Activated naive CD4-positive, alpha-beta T cell treated with anti-CD3 and anti-CD28 coated beads, Interleukin-2, amount 10 ng/mL, durations not matched to agents 7 days and 5 days (primary cell): Measurements from ENCODE around the gene PLPP1.
"Not testable (repeated sequence)": the region's sequence is repeated elsewhere in the genome, so short reads cannot be mapped to it uniquely, and the experiment has no call there.

Source experiments
- CTCF ChIA-PET: fragments of 350-600 bp; sonication (Branson Sonifier 250); formaldehyde crosslinking; loops from one replicate; lab custom pipeline; 2021; ENCODE audit warnings: antibody characterized with exemption; lab: Charles Lee
- DNase-seq: peaks from one replicate; pipeline ENCODE4 v3.0.0-alpha.2; 2020
- H3K27ac Mint-ChIP-seq: one replicate; pipeline ENCODE4 v1.8.0; 2021; ENCODE audit warnings: mild to moderate bottlenecking, moderate library complexity, mixed read lengths
- H3K27me3 Mint-ChIP-seq: one replicate; pipeline ENCODE4 v1.8.0; 2021; ENCODE audit warnings: mild to moderate bottlenecking, mixed read lengths
- H3K36me3 Mint-ChIP-seq: one replicate; pipeline ENCODE4 v1.8.0; 2021; ENCODE audit warnings: mixed read lengths
- H3K4me1 Mint-ChIP-seq: one replicate; pipeline ENCODE4 v1.8.0; 2021; ENCODE audit warnings: mixed read lengths
- H3K4me3 Mint-ChIP-seq: one replicate; pipeline ENCODE4 v1.8.0; 2021; ENCODE audit warnings: mild to moderate bottlenecking, moderate library complexity, mixed read lengths
- H3K9me3 Mint-ChIP-seq: one replicate; pipeline ENCODE4 v1.8.0; 2021; ENCODE audit warnings: mixed read lengths

PLPP1 gene

DNA sequence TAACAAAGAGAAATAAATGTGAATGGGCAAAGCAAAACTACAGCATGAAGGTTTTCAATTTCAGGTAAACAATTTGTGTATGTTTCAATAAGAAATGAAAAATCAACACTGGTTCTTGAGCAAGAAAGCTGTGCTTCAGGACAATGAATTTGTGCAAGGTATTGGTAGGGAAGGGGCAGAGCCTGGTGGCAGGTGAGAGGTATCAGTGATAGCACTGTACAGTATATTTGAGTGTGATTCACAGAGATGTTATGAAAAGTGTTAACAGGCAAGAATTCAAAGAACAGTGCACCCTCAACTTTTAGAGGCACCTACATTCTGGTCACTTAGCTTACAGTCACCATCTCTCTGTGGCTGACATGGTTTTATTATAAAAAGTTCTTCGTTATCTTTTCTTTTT is 25.7 kb downstream of the PLPP1 start:
- CTCF ChIA-PET: interaction anchor here (1.2 kb wide), 1 partner anchor 182 kb away, joined by 3 read pairs; no protein-coding TSS in a partner anchor
- no peak for DNase-seq
- Mint-ChIP-seq H3K27ac (no peak overlapping the region), H3K4me1 (peaks cover 17% of the 10 kb centered on the region), H3K9me3 (no peaks in the 10 kb centered on the region), H3K4me3 (no peak overlapping the region), H3K36me3 (peaks cover 4% of the 10 kb centered on the region), H3K27me3 (no peaks in the 10 kb centered on the region)

DNA sequence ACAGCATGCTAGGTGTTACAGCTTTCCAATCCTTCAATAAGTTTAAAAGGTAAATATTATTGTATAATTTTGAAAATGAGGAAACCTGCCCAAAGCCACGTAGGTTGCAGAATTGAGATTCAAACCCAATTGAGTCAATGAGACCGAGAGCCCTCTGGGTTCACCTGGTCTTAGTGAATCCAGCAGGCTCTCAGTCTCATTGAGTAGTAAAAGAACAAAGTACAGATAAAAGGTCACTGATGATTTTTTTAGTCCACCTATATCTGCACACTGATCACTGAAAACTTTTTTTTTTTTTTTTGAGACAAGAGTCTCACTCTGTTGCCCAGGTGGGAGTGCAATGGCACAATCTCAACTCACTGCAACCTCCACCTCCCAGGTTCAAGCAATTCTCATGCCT is 27.2 kb downstream of the PLPP1 start:
- Mint-ChIP-seq H3K27me3 (no peaks in the 10 kb centered on the region), H3K4me1 (peaks cover 15% of the 10 kb centered on the region), H3K27ac (no peak overlapping the region), H3K36me3 (peaks cover 9% of the 10 kb centered on the region), H3K4me3 (no peak overlapping the region), H3K9me3 (no peaks in the 10 kb centered on the region)
- CTCF ChIA-PET: no interaction called here
- no peak for DNase-seq

DNA sequence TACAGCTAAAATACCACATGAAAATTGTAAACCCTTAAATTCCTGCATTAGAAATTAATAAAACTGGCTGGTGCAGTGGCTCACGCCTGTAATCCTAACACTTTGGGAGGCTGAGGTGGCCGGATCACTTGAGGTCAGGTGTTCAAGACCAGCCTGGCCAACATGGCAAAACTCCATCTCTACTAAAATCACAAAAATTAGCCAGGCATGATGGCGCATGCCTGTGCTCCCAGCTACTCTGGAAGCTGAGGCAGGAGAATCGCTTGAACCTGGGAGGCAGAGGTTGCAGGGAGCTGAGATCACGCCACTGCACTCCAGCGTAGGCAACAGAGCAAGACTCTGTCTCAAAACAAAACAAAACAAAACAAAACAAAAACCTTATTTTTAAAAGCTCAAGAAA is 29.1 kb downstream of the PLPP1 start:
- H3K27ac Mint-ChIP-seq, H3K9me3 Mint-ChIP-seq, H3K4me3 Mint-ChIP-seq, H3K27me3 Mint-ChIP-seq, H3K36me3 Mint-ChIP-seq, CTCF ChIA-PET, DNase-seq: not testable (repeated sequence)
- H3K4me1 Mint-ChIP-seq: peaks cover 15% of the 10 kb centered on the region

DNA sequence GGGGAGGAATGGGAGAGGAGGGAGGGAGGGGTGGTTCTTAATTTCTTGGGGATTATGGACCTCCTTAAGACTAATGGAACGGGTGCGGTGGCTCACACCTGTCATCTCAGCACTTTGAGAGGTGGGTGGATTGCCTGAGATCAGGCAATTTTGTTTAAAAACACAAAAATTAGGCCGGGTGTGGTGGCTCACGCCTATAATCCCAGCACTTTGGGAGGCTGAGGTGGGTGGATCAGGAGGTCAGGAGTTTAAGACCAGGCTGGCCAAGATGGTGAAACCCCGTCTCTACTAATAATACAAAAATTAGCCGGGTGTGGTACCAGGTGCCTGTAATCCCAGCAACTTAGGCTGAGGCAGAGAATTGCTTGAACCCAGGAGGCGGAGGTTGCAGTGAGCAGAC is 30.8 kb downstream of the PLPP1 start:
- H3K27me3 Mint-ChIP-seq, DNase-seq, H3K27ac Mint-ChIP-seq, H3K9me3 Mint-ChIP-seq, CTCF ChIA-PET, H3K4me3 Mint-ChIP-seq, H3K36me3 Mint-ChIP-seq: not testable (repeated sequence)
- H3K4me1 Mint-ChIP-seq: peaks cover 15% of the 10 kb centered on the region

DNA sequence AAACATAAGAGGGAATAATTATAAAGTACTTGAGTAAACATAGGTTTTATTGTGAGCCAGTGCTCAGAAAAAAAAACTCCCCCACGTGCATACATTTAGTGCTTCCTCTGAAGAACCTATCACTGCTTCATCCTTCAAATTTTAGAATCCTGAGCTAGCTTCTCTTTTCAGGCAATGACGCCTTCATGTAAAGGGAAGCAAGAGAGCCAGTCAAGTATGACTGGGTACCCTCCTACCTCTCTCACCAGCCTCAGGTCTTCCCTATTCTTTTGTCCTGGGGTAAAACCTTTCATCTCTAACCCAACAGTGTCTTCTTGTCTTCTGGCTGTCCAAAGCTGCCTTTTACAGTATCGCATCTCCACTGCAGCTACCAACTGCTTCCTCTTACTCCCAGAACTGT is 32.0 kb downstream of the PLPP1 start:
- Mint-ChIP-seq H3K27ac (no peak overlapping the region), H3K9me3 (no peaks in the 10 kb centered on the region), H3K4me3 (no peak overlapping the region), H3K27me3 (no peaks in the 10 kb centered on the region), H3K4me1 (peaks cover 15% of the 10 kb centered on the region), H3K36me3 (peaks cover 9% of the 10 kb centered on the region)
- CTCF ChIA-PET: interaction anchor here (0.6 to 0.9 kb wide), 2 partner anchors 117 to 315 kb away, joined by 3 to 4 read pairs; no protein-coding TSS in a partner anchor
- DNase-seq: no peak

DNA sequence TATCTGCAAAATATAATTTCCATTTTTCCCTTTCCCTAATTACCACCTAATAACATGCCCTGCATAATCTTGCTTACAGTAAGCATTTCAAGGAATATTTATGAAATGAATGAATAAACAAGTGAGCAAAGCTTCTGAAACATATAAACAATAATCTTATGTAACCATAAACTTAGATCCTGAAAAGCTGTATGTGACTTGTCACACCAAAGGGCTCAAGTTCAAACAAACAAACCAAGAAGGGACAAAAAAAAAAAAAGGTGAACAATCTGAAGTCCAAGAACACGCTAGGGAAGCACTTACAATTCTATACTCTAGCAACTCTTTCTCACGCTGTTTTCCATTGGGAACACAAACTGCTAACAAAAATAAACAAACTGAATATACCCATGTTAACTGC is 36.3 kb downstream of the PLPP1 start:
- Mint-ChIP-seq H3K36me3 (peaks cover 10% of the 10 kb centered on the region), H3K27ac (no peak overlapping the region), H3K27me3 (no peaks in the 10 kb centered on the region), H3K4me1 (no peaks in the 10 kb centered on the region), H3K9me3 (no peaks in the 10 kb centered on the region), H3K4me3 (no peak overlapping the region)
- no peak for DNase-seq
- CTCF ChIA-PET: interaction anchor here (0.6 kb wide), 1 partner anchor 174 kb away, joined by 3 read pairs; no protein-coding TSS in a partner anchor

DNA sequence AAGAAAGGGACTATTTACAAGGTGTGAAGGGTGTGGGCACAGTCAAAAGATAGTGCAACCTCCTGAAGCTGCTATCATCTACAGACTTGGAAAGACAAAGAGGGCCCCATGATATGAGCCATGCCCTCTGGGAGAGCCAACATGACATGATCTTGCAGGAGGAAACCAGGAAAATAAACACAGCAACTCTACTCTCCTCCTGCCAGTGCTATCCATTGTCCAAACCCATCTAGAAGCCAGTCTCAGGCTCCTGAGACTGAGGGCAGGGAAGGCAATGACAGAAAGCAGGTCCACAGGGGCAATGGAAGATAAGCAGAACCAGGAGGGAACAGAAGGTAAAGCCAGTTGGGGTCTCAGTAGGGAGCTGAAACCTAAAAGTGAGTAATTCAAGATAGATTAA is 37.1 kb downstream of the PLPP1 start:
- H3K4me1 Mint-ChIP-seq: no peaks in the 10 kb centered on the region
- no peak for DNase-seq
- CTCF ChIA-PET: no interaction called here
- H3K27ac Mint-ChIP-seq: no peak overlapping the region
- H3K9me3 Mint-ChIP-seq: no peaks in the 10 kb centered on the region
- no peaks in the 10 kb centered on the region for H3K27me3 Mint-ChIP-seq
- no peak overlapping the region for H3K4me3 Mint-ChIP-seq
- H3K36me3 Mint-ChIP-seq: peaks cover 5% of the 10 kb centered on the region

DNA sequence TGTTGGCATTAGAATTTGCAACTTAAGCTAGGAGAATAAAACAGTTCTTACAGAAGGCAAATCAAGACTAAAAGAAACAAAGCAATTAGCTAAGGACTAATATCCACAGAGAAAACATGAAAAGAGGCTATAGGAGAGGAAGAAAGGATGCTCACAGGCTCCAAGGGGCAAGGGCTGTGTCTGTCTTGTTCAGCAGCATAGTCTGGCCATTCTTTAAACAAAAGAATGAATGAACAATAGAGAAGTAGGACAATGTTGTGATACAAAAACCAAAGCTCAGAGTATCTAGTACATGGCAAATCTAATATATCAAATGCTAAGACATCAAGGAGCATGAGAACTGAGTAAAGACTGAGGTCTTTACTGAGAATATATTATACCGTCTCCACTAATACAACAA is 39.5 kb downstream of the PLPP1 start:
- no peaks in the 10 kb centered on the region for H3K4me1 Mint-ChIP-seq
- no peaks in the 10 kb centered on the region for H3K27me3 Mint-ChIP-seq
- CTCF ChIA-PET: interaction anchor here (0.6 kb wide), 1 partner anchor 857 kb away, joined by 5 read pairs; no protein-coding TSS in a partner anchor
- DNase-seq: no peak
- no peak overlapping the region for H3K27ac Mint-ChIP-seq
- no peaks in the 10 kb centered on the region for H3K9me3 Mint-ChIP-seq
- no peak overlapping the region for H3K4me3 Mint-ChIP-seq
- H3K36me3 Mint-ChIP-seq: peaks cover 16% of the 10 kb centered on the region

DNA sequence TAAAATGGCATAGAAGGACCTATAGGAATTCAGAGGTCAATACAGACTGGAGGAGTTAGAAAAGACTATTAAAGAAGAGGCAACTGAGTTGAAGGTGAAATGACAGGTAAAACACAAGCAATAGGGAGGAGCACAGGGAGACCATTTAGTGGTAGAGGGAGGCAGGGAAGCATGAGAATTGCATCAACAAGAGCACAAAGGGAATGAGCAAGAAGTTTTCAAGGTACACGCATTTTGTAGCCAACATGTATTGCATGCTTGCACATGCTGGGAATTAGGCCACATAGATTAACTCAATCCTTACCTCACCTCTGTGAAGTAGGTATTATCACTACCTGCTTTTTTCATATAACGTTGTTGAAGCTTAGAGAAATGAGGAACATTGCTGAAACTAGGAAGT is 42.3 kb downstream of the PLPP1 start:
- DNase-seq: no peak
- CTCF ChIA-PET: interaction anchor here (0.6 kb wide), 1 partner anchor 79 kb away, joined by 3 read pairs; no protein-coding TSS in a partner anchor
- no peaks in the 10 kb centered on the region for H3K9me3 Mint-ChIP-seq

DNA sequence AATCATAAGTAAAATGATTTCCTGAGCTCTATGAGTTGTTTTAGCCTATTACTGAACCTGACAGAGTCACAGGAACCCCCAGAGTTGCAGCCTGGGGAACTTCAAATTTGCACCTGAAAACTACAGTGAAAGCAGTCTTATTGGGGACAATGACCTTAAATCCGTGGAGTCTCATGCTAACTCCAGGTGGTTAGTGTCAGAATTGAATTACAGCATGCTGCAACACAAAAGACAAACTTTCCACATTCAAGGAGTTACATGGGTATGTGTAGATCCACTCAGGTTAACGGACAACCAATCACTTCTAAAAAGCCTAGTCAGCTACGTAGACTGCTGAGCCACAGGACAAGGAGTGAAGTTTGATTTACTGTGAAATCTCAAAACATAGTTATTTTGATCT is 49.7 kb downstream of the PLPP1 start:
- no peaks in the 10 kb centered on the region for H3K27me3 Mint-ChIP-seq
- CTCF ChIA-PET: interaction anchor here (1.2 kb wide), 1 partner anchor 206 kb away, joined by 3 read pairs; no protein-coding TSS in a partner anchor
- no peaks in the 10 kb centered on the region for H3K9me3 Mint-ChIP-seq
- no peak overlapping the region for H3K4me3 Mint-ChIP-seq
- no peak overlapping the region for H3K27ac Mint-ChIP-seq
- H3K4me1 Mint-ChIP-seq: peaks cover 12% of the 10 kb centered on the region
- H3K36me3 Mint-ChIP-seq: peaks cover 7% of the 10 kb centered on the region
- DNase-seq: no peak

More for the DNA sequence above, 42.3 kb downstream of the PLPP1 start:
- Mint-ChIP-seq H3K27ac (no peak overlapping the region), H3K27me3 (no peaks in the 10 kb centered on the region), H3K36me3 (peaks cover 18% of the 10 kb centered on the region), H3K4me1 (no peaks in the 10 kb centered on the region), H3K4me3 (no peak overlapping the region)

DNA sequence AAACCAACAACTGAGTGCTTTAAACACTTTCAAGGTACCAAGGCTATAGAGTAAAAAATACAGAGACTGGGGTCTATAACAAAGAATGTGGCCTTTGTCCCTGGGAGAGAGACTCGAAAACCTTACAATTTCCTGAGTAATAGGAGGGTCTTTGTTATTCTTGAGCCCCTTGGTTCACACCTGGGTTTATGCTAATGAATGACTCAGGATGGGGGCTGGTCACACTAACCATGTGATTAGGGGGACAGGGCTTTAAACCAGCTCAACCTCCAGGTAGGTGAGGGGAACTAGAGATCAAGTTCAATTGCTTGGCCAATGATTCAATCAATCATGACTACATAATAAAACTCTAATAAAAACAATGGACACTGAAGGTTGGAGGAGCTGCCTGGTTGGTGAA is 50.2 kb downstream of the PLPP1 start:
- DNase-seq: no peak
- Mint-ChIP-seq H3K27me3 (no peaks in the 10 kb centered on the region), H3K4me3 (no peak overlapping the region), H3K36me3 (peaks cover 4% of the 10 kb centered on the region), H3K4me1 (peaks cover 17% of the 10 kb centered on the region), H3K27ac (no peak overlapping the region), H3K9me3 (no peaks in the 10 kb centered on the region)
- CTCF ChIA-PET: interaction anchor here (1.2 kb wide), 1 partner anchor 207 kb away, joined by 3 read pairs; no protein-coding TSS in a partner anchor

DNA sequence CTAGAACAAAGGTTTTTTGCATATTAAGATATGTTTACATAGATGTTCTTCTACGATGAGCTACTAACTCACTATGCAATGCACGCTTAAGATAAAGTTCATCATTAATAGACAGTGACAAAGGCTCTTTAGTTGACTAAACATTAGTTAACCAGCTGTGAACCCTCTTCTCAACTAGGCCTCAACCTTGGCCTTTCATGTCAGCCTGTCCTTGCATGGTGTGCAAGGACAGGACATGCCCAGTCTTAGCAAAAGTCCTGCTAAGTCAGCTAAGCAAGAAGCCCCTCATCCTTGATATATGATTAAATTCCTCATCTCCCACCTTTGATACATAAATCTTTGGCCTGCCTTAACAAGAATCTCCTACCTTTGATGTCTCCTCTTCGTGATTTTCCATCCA is 50.9 kb downstream of the PLPP1 start:
- no peak overlapping the region for H3K4me3 Mint-ChIP-seq
- peaks cover 21% of the 10 kb centered on the region for H3K4me1 Mint-ChIP-seq
- H3K36me3 Mint-ChIP-seq: peaks cover 3% of the 10 kb centered on the region
- no peaks in the 10 kb centered on the region for H3K9me3 Mint-ChIP-seq
- no peak overlapping the region for H3K27ac Mint-ChIP-seq
- no peak for DNase-seq
- no peaks in the 10 kb centered on the region for H3K27me3 Mint-ChIP-seq
- CTCF ChIA-PET: interaction anchor here (0.6 kb wide), 1 partner anchor 332 kb away, joined by 3 read pairs; no protein-coding TSS in a partner anchor

DNA sequence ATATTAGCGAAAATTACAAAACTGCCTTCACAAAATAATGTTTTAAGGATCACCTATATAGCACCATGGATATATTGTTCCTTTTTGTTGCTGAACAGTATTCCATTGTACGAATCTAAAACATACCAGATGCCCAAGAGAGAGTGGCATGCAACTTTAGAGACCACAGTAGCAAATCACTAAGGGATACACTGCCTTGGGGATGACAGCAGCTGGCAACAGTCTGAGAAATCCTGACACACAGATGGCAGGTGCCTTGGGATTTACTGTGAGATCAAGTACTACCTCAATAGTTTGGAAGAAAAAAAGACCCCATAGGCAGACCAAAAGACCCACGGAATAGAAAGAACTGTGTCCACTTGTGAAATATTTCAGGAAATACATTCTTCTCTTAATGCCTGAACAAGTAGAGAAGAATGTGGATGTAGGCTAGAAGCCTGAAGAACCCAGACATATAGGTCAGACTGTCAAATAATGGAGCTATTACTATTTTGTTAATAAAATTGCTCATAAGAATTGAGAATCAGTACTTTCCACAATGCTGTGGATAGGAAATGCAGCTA is 53.4 kb downstream of the PLPP1 start:
- no peak overlapping the region for H3K4me3 Mint-ChIP-seq
- CTCF ChIA-PET: interaction anchor here (1.1 kb wide), 1 partner anchor 21 kb away, joined by 3 read pairs; no protein-coding TSS in a partner anchor
- no peak for DNase-seq
- no peaks in the 10 kb centered on the region for H3K9me3 Mint-ChIP-seq
- no peaks in the 10 kb centered on the region for H3K27me3 Mint-ChIP-seq
- peaks cover 5% of the 10 kb centered on the region for H3K36me3 Mint-ChIP-seq
- H3K27ac Mint-ChIP-seq: no peak overlapping the region
- peaks cover 24% of the 10 kb centered on the region for H3K4me1 Mint-ChIP-seq

DNA sequence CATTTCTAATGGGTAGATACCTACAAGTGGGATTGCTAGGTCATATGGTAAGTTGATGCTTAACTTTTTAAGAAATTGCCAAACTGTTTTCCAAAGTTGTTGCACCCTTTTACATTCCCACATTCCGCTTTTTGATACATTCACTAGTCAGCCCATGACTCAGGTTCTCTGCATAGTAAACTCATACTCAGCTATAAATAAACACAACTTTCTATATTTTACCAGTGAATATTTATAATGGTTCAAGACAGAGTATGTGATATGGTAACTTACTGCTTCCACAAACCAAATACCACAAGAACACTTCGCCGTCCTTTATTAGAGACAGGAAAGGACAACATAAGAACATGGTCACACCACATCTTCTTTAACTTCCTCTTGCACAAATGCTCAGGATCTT is 54.0 kb downstream of the PLPP1 start:
- Mint-ChIP-seq H3K27ac (no peak overlapping the region), H3K27me3 (no peaks in the 10 kb centered on the region), H3K9me3 (no peaks in the 10 kb centered on the region), H3K36me3 (peaks cover 5% of the 10 kb centered on the region), H3K4me3 (no peak overlapping the region), H3K4me1 (peaks cover 24% of the 10 kb centered on the region)
- DNase-seq: no peak
- CTCF ChIA-PET: no interaction called here

DNA sequence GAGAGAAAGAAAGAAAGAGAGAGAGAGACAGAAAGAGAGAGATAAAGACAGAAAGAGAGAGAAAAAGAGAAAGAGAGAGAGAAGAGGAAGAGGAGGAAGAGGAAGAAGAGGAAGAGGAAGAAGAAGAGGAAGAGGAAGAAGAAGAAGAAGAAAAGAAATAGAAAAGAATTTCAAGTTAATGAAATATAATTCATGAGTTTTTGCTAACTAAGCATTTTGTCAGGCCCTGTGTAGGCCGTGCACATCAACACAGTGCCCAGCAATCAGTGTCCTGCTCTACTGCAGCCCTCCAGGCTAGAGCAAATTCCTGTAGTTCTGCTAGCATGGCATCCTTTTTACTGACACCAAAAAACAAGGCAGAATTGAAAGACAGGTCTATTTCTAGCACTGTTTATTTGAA is 62.1 kb downstream of the PLPP1 start:
- Mint-ChIP-seq H3K9me3 (no peaks in the 10 kb centered on the region), H3K4me1 (peaks cover 13% of the 10 kb centered on the region), H3K27me3 (no peaks in the 10 kb centered on the region), H3K4me3 (no peak overlapping the region), H3K36me3 (peaks cover 9% of the 10 kb centered on the region), H3K27ac (no peak overlapping the region)
- CTCF ChIA-PET: no interaction called here
- DNase-seq: no peak
